A549 treated with Mapracorat at 1 μM for 4 hours (cell line): ENCODE data around the gene FAM9A. TPM values are rescaled to one million over a fixed set of nuclear protein-coding genes. Genes with fewer than 3 reads are reported as not detected.

Experiments used
- total RNA-seq: library from RNA; stranded (reverse); fragments of 200-300 nt; extraction: Qiagen RNA extraction; gene quantifications from 5 replicates; pipeline ENCODE4 v1.2.3, GENCODE V29; 2022

FAM9A gene
- not detected in 5 replicates for total RNA-seq

GRCh38 chrX:8801041-8801599, at the start of gene FAM9A:
Gene FAM9A, minus strand, starts transcription at chrX:8801383. Its CDS starts 1,212 bp downstream, at chrX:8800171.

Other genes with a start within 250 kb of the FAM9A start
- 0.02 to 0.20 TPM (median 0.08 TPM) in 4 of 5 replicates, not detected in the other for gene ANOS1, start 69.2 kb downstream of the FAM9A start, total RNA-seq
- gene FAM9B, start 232.7 kb upstream of the FAM9A start, total RNA-seq, result not detected in 5 replicates